ENCODE measurements around the gene IPO11. TPM values are rescaled to one million over a fixed set of nuclear protein-coding genes. Genes with fewer than 3 reads are reported as not detected.
A peak's percentile ranks its signal among the peaks of the same experiment; 100 is the strongest.
"Not testable (repeated sequence)": the region's sequence is repeated elsewhere in the genome, so short reads cannot be mapped to it uniquely, and the experiment has no call there.

The IPO11 gene
- total RNA-seq, 1 experiment from 2014 or later, result 38.4 TPM

DNA sequence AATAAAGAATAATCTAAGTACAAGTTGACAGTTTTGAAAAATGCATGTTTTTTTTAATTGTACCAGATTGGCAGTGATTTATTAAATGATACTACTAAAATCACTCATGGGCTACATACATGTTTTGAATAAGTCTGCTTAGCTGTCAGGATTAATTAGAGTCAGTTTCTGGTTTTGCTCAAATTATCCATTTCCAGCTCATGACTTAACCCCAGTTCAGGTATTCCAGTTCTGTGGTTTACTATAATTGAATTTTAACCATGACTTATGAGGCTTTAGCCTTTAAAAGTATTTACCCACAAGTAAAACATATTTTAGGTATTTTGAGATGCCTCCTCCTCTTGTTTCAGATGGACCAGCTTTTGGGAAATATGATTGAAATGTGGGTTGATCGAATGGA lies 148.2 kb downstream of the IPO11 start:
- no peaks in the 10 kb centered on the region for H3K4me1 ChIP-seq
- H3K27me3 ChIP-seq, result no peaks in the 10 kb centered on the region
- no peak for DNase-seq
- H3K4me3 ChIP-seq, result no peak overlapping the region
- no peaks in the 10 kb centered on the region for H3K9me3 ChIP-seq (replicated peaks)
- no peak overlapping the region for H3K27ac ChIP-seq
- peaks cover 25% of the 10 kb centered on the region for H3K36me3 ChIP-seq

DNA sequence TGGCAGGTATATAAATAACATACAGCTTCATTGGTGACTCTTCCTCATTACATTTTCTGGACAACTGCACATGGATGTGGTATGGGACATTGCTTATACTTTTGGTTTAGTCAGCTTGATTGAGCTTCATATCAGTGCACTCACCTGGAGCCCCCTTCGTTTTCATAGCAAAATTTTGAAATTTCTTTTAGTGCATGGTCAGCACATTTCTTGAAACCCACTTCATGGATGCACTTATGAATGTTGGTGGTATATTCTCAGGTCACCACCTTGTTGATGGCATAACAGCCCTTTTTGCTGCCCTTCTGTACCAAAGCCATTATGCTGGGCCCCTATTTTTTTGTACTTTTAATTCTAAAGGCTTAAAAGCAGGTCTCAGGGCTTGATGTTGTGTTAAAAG lies 149.3 kb downstream of the IPO11 start:
- Histone ChIP-seq H3K36me3 (peaks cover 25% of the 10 kb centered on the region), H3K9me3 (replicated peaks) (no peaks in the 10 kb centered on the region), H3K27ac (no peak overlapping the region), H3K27me3 (no peaks in the 10 kb centered on the region), H3K4me3 (no peak overlapping the region), H3K4me1 (no peaks in the 10 kb centered on the region)
- DNase-seq, result no peak

- Histone ChIP-seq H3K4me1 (no peaks in the 10 kb centered on the region), H3K27me3 (no peaks in the 10 kb centered on the region), H3K9me3 (replicated peaks) (no peaks in the 10 kb centered on the region), H3K4me3 (no peak overlapping the region), H3K36me3 (peaks cover 28% of the 10 kb centered on the region), H3K27ac (no peak overlapping the region)
- no peak for DNase-seq
Measured at GRCh38 chr5:62562867-62563266, 150.3 kb downstream of the IPO11 start.

- Histone ChIP-seq H3K9me3 (replicated peaks) (no peaks in the 10 kb centered on the region), H3K4me1 (no peaks in the 10 kb centered on the region), H3K27ac (no peak overlapping the region), H3K36me3 (peaks cover 23% of the 10 kb centered on the region), H3K27me3 (no peaks in the 10 kb centered on the region), H3K4me3 (no peak overlapping the region)
- no peak for DNase-seq
Measured at GRCh38 chr5:62564101-62564500, 151.5 kb downstream of the IPO11 start.

DNA sequence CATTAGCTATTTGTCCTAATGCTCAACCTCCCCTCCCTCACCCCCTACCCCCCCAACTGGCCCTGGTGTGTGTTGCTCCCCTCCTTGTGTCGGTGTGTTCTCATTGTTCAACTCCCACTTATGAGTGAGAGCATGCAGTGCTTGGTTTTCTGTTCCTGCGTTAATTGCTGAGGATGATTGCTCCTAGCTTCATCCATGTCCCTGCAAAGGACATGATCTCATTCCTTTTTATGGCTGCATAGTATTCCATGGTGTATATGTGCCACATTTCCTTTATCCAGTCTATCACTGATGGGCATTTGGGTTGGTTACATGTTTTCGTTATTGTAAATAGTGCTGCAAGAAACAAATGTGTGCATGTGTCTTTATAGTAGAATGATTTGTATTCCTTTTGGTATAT lies 153.2 kb downstream of the IPO11 start:
- not testable (repeated sequence) for DNase-seq; H3K4me3 ChIP-seq; H3K4me1 ChIP-seq; H3K27ac ChIP-seq; H3K9me3 ChIP-seq (replicated peaks); H3K27me3 ChIP-seq
- H3K36me3 ChIP-seq, result peaks cover 17% of the 10 kb centered on the region

DNA sequence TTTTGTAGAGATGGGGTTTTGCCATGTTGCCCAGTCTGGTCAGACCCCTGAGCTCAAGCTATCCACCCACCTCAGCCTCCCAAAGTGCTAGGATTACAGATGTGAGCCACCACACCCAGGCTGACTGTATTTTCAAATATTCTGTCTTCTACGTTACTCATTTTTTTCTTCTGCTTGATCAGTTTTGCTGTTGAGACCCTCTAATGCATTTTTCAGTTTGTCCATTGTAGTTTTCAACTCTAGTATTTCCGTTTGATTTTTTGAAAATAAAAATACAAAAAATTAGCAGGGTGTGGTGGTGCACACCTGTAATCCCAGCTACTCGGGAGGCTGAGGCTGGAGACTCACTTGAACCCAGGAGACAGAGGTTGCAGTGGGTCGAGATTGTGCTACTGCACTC lies 155.6 kb downstream of the IPO11 start:
- Histone ChIP-seq H3K4me3 (no peak overlapping the region), H3K27me3 (no peaks in the 10 kb centered on the region), H3K36me3 (peaks cover 12% of the 10 kb centered on the region), H3K4me1 (no peaks in the 10 kb centered on the region), H3K27ac (no peak overlapping the region), H3K9me3 (replicated peaks) (no peaks in the 10 kb centered on the region)
- no peak for DNase-seq

- H3K36me3 ChIP-seq, result peaks cover 12% of the 10 kb centered on the region
- no peaks in the 10 kb centered on the region for H3K27me3 ChIP-seq
- H3K9me3 ChIP-seq (replicated peaks), result no peaks in the 10 kb centered on the region
- no peak overlapping the region for H3K4me3 ChIP-seq
- no peaks in the 10 kb centered on the region for H3K4me1 ChIP-seq
- DNase-seq, result no peak
- no peak overlapping the region for H3K27ac ChIP-seq
Measured at GRCh38 chr5:62568800-62569432, 156.4 kb downstream of the IPO11 start.

DNA sequence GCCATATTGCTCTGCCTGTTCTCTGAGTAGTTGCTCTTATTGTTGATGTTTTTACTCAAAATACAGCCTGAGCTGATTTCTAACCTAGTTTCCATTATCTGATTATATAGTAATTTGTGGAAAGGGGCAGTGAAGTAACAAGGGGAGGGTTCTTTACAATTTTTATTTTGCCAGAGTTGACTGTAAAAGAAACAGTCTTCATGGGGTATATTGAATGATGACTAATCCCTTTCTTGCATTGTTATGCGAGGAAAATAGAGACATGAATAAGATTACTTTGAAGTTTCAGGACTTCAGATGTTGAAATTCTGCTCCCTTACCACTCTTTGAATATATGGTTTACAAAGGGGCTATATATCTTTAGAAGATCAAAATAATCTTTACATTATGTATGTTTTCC lies 156.9 kb downstream of the IPO11 start:
- no peak overlapping the region for H3K4me3 ChIP-seq
- no peak for DNase-seq
- H3K36me3 ChIP-seq, result peaks cover 12% of the 10 kb centered on the region
- no peaks in the 10 kb centered on the region for H3K27me3 ChIP-seq
- no peak overlapping the region for H3K27ac ChIP-seq
- no peaks in the 10 kb centered on the region for H3K9me3 ChIP-seq (replicated peaks)
- H3K4me1 ChIP-seq, result no peaks in the 10 kb centered on the region

GRCh38 chr5:62572918-62573514 lies 160.5 kb downstream of the IPO11 start:
- Histone ChIP-seq H3K4me1 (no peaks in the 10 kb centered on the region), H3K4me3 (no peak overlapping the region)

DNA sequence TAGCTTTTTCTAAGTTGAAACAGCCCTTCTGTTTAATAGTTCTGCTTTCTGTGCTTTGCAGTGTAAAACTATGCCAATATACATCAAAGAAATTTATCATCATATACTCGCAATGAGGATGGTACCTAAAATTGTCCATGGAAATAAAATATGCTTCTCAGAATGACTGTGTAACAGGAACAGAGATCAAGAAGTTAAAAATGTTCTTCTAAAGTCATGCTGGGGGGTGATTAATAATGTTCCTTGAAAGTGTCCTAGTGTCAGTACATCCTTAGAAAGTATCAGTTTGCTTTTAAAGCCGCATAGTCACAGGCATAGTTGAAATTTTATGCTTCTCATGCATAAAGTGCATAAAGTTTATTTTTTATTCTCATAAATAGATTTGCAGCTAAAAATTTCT lies 162.0 kb downstream of the IPO11 start:
- Histone ChIP-seq H3K4me1 (no peaks in the 10 kb centered on the region), H3K9me3 (replicated peaks) (no peaks in the 10 kb centered on the region), H3K27ac (no peak overlapping the region), H3K27me3 (no peaks in the 10 kb centered on the region), H3K36me3 (peaks cover 2% of the 10 kb centered on the region; the same call in 1 of the 2 replicates), H3K4me3 (no peak overlapping the region)
- no peak for DNase-seq

More at GRCh38 chr5:62572918-62573514, 160.5 kb downstream of the IPO11 start:
- peaks cover 2% of the 10 kb centered on the region for H3K36me3 ChIP-seq
- no peak for DNase-seq
- no peaks in the 10 kb centered on the region for H3K9me3 ChIP-seq (replicated peaks)
- H3K27me3 ChIP-seq, result no peaks in the 10 kb centered on the region
- no peak overlapping the region for H3K27ac ChIP-seq

DNA sequence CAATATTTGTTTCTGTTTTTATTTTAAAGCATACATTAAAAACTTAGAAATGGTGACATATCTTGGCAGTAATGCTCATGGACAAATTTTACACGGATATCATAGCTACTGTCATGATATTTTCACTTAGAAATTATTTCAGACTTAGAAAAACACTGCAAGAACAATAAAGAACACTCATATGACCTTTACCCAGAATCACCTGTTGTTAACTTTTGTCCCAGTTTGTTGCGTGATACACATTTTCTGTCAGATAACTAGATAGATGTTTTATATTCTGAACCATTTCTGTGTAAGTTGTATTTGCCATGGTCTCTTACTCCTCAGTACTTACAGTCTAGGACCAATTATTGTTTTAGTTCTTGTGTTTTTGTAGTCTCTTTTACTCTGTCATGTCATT lies 162.5 kb downstream of the IPO11 start:
- no peaks in the 10 kb centered on the region for H3K27me3 ChIP-seq
- no peak for DNase-seq
- no peaks in the 10 kb centered on the region for H3K4me1 ChIP-seq

DNA sequence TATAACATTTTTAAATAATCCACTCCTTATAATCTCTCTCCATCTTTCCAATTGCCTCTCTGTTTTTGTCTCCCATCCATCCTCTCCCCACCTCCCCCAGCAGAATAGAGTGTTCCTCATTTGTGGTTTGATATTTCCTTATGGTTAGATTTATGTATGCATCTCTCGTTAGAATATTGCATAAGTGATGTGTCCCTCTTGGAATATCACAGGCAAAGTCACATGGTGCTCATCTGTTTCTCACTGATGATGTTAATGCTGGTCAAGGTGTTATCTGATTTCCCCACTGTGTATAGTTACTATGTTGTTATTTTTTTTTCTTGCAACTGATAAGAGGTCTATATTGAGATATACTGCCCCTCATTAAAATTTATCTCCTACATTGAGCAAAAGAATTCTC lies 162.9 kb downstream of the IPO11 start:
- Histone ChIP-seq H3K27ac (no peak overlapping the region), H3K4me3 (no peak overlapping the region), H3K27me3 (no peaks in the 10 kb centered on the region), H3K36me3 (peaks cover 3% of the 10 kb centered on the region), H3K9me3 (replicated peaks) (no peaks in the 10 kb centered on the region), H3K4me1 (no peaks in the 10 kb centered on the region)
- no peak for DNase-seq

More for the DNA sequence above, 162.5 kb downstream of the IPO11 start:
- H3K4me3 ChIP-seq, result no peak overlapping the region
- peaks cover 2% of the 10 kb centered on the region; the same call in 1 of the 2 replicates for H3K36me3 ChIP-seq
- no peak overlapping the region for H3K27ac ChIP-seq
- no peaks in the 10 kb centered on the region for H3K9me3 ChIP-seq (replicated peaks)

- no peaks in the 10 kb centered on the region for H3K27me3 ChIP-seq
- no peak for DNase-seq
- no peak overlapping the region for H3K4me3 ChIP-seq
- H3K9me3 ChIP-seq (replicated peaks), result no peaks in the 10 kb centered on the region
- no peaks in the 10 kb centered on the region for H3K4me1 ChIP-seq
- peaks cover 11% of the 10 kb centered on the region for H3K36me3 ChIP-seq
- no peak overlapping the region for H3K27ac ChIP-seq
Measured at GRCh38 chr5:62576570-62577170, 164.1 kb downstream of the IPO11 start.

DNA sequence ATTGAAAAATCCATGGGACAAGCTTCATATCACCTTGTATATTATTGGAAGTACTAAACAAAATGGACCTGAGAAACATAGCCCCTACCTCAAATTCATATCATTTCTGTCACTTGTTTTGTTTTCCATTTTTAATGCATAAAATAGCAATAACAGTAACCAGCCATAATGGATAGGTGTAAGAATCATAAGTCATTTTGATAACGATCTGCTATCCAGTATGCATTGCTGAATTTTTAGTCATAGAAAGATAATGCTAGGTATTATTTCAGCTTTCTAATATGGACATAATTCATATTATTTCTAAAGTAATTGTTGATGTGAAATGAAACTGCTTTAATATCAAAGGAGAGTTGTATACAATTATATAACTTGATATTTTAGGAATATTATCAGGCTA lies 164.9 kb downstream of the IPO11 start:
- Histone ChIP-seq H3K4me1 (no peaks in the 10 kb centered on the region), H3K4me3 (no peak overlapping the region), H3K27ac (no peak overlapping the region), H3K27me3 (no peaks in the 10 kb centered on the region), H3K36me3 (peaks cover 11% of the 10 kb centered on the region), H3K9me3 (replicated peaks) (no peaks in the 10 kb centered on the region)
- no peak for DNase-seq

DNA sequence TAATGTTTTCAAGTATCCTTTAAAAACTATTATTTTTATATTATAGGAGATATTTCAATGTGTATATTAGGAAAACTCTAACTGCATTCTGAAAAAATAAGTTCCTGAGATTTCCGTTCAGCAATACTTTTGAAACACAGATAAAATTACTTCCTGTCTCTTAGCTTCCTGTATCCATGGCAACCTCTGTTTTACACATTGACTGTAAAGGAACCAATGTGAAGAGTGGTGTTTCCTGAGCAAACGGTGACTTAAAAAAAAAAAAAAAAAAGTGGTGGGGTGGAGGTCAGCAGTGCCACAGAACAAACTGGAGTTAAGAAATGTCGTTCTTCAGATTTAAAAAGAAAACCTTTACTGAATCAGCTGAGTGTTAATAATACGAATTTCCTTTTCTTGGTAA lies 166.0 kb downstream of the IPO11 start, which contains the start of gene LRRC70:
TSS of gene LRRC70 (plus strand) at position 280 of the 400 bp plus-strand sequence. CDS start 620 bp downstream, outside the sequence.
- Histone ChIP-seq H3K27me3 (no peaks in the 10 kb centered on the region), H3K27ac (no peak within 1 kb of the TSS), H3K4me3 (no peak within 1 kb of the TSS), H3K4me1 (no peaks in the 10 kb centered on the region), H3K9me3 (replicated peaks) (no peaks in the 10 kb centered on the region), H3K36me3 (peaks cover 11% of the 10 kb centered on the region)
- DNase-seq, result peak in 1 of 2 experiments; percentile 4
